Omental fat pad (tissue), 4 donors: Measurements from ENCODE around the gene NEK6. TPM values are rescaled to one million over a fixed set of nuclear protein-coding genes. Genes with fewer than 3 reads are reported as not detected.

Experiments
- ATAC-seq: fragments of 150-250 bp; one replicate; pipeline ENCODE4 v1.9.1; 2016; ENCODE audit warnings: mild to moderate bottlenecking, moderate library complexity; ENCODE audit not compliant: low FRiP score
- DNase-seq: peaks from one replicate; pipeline ENCODE4 v3.0.0-alpha.2; 2019; ENCODE audit warnings: low spot score
- total RNA-seq, 4 donors: library from RNA; depleted of rRNA; stranded (reverse); fragments of >200 nt; gene quantifications; one replicate each; pipeline ENCODE4 v1.1.0, GENCODE V29; 2016
- TF ChIP-seq, protein P1 (sequence below), 3 donors: fragments of 450-650 bp; IDR thresholded peaks; one replicate each; pipeline ENCODE4 v1.5.1; 2016 to 2017; ENCODE audit warnings: antibody characterized with exemption in 3 of 3, mild to moderate bottlenecking in 3 of 3, moderate library complexity in 2 of 3

The NEK6 gene
- total RNA-seq, 4 donors from 2014 or later: 11.8 to 52.1 (median 29.0) TPM

DNA sequence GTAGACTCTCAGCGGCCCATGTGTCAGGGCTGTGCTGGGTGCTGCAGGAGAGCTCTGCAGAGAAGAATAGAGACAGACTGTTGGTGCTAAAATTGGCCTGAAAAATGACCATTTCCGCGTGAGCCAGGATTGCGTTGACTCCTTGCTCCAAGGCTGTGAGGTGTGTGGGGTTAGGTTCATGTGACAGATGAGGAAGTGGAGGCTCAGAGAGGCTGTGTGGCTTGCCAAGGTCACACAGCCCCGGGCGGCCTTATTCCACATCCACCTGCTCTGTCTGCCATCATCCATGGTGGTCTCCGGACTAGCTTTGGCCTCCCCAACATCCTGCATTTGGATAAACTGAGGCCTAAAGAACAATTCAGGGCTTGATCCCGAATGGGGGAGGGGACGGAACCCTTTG is 15.2 kb downstream of the NEK6 start:
- no peak for DNase-seq
- no peak for ATAC-seq
- TF ChIP-seq, protein P1, sequence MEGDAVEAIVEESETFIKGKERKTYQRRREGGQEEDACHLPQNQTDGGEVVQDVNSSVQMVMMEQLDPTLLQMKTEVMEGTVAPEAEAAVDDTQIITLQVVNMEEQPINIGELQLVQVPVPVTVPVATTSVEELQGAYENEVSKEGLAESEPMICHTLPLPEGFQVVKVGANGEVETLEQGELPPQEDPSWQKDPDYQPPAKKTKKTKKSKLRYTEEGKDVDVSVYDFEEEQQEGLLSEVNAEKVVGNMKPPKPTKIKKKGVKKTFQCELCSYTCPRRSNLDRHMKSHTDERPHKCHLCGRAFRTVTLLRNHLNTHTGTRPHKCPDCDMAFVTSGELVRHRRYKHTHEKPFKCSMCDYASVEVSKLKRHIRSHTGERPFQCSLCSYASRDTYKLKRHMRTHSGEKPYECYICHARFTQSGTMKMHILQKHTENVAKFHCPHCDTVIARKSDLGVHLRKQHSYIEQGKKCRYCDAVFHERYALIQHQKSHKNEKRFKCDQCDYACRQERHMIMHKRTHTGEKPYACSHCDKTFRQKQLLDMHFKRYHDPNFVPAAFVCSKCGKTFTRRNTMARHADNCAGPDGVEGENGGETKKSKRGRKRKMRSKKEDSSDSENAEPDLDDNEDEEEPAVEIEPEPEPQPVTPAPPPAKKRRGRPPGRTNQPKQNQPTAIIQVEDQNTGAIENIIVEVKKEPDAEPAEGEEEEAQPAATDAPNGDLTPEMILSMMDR (IDR thresholded peaks at IDR 0.05): no peak

DNA sequence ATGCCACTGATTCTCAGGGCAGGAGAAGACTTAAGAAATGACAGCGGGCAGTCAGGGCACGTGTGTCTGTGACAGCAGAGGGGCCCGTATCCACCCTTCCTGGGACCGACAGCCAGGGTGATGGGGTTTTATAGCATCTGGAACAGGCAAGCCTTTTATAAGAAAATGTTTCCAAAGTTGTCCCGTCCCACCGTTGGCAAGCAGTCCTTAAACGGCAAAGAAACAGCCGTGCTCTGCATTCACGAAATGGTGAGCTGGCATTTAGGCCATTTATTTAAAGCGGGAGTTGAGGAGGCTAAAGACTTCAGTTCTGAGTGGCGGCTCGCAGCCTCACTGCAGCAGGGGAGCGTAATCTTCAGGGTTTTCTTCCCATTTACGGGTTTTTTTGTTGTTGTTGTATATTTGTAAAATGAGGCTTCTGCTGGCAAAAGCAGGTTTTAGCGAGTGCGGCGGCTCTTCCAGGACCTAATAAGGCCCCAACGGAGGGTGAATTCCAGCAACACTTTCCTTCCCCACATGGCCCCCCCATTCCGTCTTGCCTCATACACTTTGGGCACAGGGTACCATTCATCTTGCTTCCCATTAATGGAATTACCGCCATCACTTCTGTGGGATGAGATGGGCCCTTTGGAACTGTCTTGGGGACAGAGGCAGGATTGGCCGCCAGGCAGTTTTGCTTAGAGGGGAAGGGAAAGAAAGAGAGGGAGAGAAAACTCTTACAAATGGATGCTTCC is 15.8 kb downstream of the NEK6 start:
- DNase-seq (no peak), ATAC-seq (no peak)
- TF ChIP-seq, protein P1 (IDR thresholded peaks at IDR 0.05): no peak

DNA sequence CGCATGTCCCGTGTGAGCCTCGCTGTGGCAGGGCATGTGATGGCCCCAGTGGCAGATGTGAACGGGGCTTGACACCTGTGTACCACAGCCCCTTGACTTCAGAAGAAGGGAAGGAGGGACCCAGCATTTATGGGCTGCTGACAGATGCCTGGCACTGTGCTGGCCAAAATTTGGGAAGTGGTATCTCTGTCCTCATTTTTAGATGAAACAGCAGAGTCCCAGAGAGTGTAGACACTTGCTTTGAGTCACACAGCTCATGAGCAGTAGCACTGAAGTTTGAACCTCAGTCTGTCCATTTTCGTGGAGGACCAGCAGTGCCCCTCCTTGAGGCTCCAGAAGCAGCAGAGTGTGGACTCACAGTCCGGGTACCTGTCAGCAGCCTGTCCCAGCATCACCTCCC is 16.5 kb downstream of the NEK6 start:
- TF ChIP-seq, protein P1 (IDR thresholded peaks at IDR 0.05): no peak
- no peak for ATAC-seq
- DNase-seq: no peak

DNA sequence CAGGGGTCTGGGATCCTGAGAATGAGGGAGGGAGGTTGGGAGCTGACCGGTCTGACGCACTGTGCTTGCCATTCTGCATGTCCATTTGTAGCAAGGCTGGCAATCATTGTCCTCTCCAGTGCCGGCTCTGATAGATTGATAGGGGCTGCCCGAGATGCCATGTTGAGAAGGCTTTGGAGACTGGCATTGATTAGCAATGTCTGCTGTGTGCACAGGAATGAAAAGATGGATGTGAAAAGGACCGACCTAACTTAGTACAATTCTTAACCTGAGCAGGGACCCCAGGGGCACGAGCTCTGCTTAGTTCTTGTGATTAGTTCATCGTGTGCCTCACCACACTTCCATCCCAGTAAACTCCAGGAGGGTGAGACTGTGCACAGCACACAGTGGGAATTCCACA is 17.0 kb downstream of the NEK6 start:
- TF ChIP-seq, protein P1 (IDR thresholded peaks at IDR 0.05): no peak
- ATAC-seq: no peak
- DNase-seq: no peak

DNA sequence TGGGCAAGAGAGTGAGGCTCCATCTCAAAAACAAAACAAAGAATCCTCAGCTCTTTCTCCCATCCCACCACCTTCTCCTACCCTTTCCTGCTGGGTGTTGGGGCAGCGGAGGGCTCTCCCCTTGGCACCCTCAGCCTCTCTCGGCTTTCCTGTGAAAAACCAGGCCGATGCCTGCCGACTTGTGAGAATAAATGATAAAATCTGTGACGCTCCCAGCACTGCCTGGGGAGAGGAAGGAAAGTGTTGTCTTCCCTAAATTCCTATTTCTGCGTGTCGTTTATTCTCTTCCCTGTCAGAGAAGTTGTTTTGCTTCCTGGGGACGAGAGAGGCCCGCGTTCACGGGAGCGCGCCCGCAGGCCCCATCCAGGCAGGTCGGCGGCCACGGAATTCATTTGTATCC is 19.7 kb downstream of the NEK6 start:
- ATAC-seq: no peak
- TF ChIP-seq, protein P1 (IDR thresholded peaks at IDR 0.05): no peak

DNA sequence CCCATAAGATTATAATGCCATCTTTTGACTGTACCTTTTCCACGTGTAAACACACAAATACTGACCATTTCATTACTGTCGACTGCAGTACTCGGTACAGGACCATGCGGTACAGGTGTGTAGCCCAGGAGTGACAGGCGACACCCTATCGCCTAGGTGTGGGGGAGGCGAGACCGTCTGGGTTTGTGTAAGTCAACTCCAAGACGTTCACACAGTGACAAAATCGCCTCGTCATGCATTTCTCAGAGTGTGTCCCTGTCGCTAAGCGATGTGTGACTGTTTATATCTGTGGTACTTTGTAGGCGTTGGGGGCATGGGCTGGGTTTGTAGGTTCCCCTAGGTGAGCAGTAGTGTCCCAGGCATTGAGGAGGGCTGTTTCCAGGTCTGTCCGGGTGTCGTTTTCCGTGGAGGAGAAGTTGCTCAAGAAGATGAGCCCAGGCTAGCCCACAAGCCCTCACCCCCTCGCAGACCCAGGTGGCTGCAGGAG is 20.3 kb downstream of the NEK6 start:
- TF ChIP-seq, protein P1 (IDR thresholded peaks at IDR 0.05): no peak
- DNase-seq (no peak), ATAC-seq (no peak)

More for the DNA sequence above, 19.7 kb downstream of the NEK6 start:
- no peak for DNase-seq
